IPS-15b (cell line): ENCODE data around the gene SLC38A4.

Experiments
- H3K27me3 ChIP-seq: one replicate; pipeline ENCODE4 v1.6.1; 2013; ENCODE audit warnings: low read length; ENCODE audit not compliant: control insufficient read depth, insufficient read depth
- H3K36me3 ChIP-seq: one replicate; pipeline ENCODE4 v1.6.1; 2013; ENCODE audit warnings: low read length; ENCODE audit not compliant: control insufficient read depth, insufficient read depth
- H3K4me1 ChIP-seq: one replicate; pipeline ENCODE4 v1.6.1; 2013; ENCODE audit warnings: mild to moderate bottlenecking, low read length; ENCODE audit not compliant: control insufficient read depth, insufficient read depth
- H3K4me3 ChIP-seq: one replicate; pipeline ENCODE4 v1.5.1; 2013; ENCODE audit warnings: low read depth, low read length
- H3K9ac ChIP-seq: one replicate; pipeline ENCODE4 v1.6.1; 2013; ENCODE audit warnings: low read depth, mild to moderate bottlenecking, low read length
- H3K9me3 ChIP-seq: one replicate; pipeline ENCODE4 v1.6.1; 2013; ENCODE audit warnings: mild to moderate bottlenecking, low read length; ENCODE audit not compliant: control insufficient read depth, insufficient read depth

Gene SLC38A4

GRCh38 chr12:46723629-46724419 is 102.0 kb downstream of the SLC38A4 start:
- H3K9me3 ChIP-seq = no peaks in the 10 kb centered on the region
- H3K27me3 ChIP-seq = no peaks in the 10 kb centered on the region
- no peak overlapping the region for H3K9ac ChIP-seq

GRCh38 chr12:46722394-46723185 is 103.2 kb downstream of the SLC38A4 start:
- no peaks in the 10 kb centered on the region for H3K27me3 ChIP-seq
- no peaks in the 10 kb centered on the region for H3K4me1 ChIP-seq
- no peaks in the 10 kb centered on the region for H3K36me3 ChIP-seq
- H3K9ac ChIP-seq = no peak overlapping the region
- no peaks in the 10 kb centered on the region for H3K9me3 ChIP-seq
- no peak overlapping the region for H3K4me3 ChIP-seq

More at GRCh38 chr12:46723629-46724419, 102.0 kb downstream of the SLC38A4 start:
- Histone ChIP-seq H3K4me3 (no peak overlapping the region), H3K4me1 (no peaks in the 10 kb centered on the region), H3K36me3 (no peaks in the 10 kb centered on the region)

- no peak overlapping the region for H3K4me3 ChIP-seq
- H3K9me3 ChIP-seq = no peaks in the 10 kb centered on the region
- H3K4me1 ChIP-seq = no peaks in the 10 kb centered on the region
- no peak overlapping the region for H3K9ac ChIP-seq
- H3K36me3 ChIP-seq = no peaks in the 10 kb centered on the region
- no peaks in the 10 kb centered on the region for H3K27me3 ChIP-seq
Observed at GRCh38 chr12:46718495-46718894, 107.3 kb downstream of the SLC38A4 start.

- Histone ChIP-seq H3K36me3 (no peaks in the 10 kb centered on the region), H3K9ac (no peak overlapping the region), H3K4me1 (no peaks in the 10 kb centered on the region), H3K27me3 (no peaks in the 10 kb centered on the region), H3K9me3 (no peaks in the 10 kb centered on the region), H3K4me3 (no peak overlapping the region)
Observed at GRCh38 chr12:46717868-46718267, 107.9 kb downstream of the SLC38A4 start.

GRCh38 chr12:46717159-46717558 is 108.6 kb downstream of the SLC38A4 start:
- no peak overlapping the region for H3K4me3 ChIP-seq
- H3K27me3 ChIP-seq = no peaks in the 10 kb centered on the region
- H3K9me3 ChIP-seq = no peaks in the 10 kb centered on the region
- H3K9ac ChIP-seq = no peak overlapping the region
- H3K36me3 ChIP-seq = no peaks in the 10 kb centered on the region
- no peaks in the 10 kb centered on the region for H3K4me1 ChIP-seq
